KOPT-K1 (cell line): ENCODE results near the gene ALDH18A1.
"Not testable (repeated sequence)": the region's sequence is repeated elsewhere in the genome, so short reads cannot be mapped to it uniquely, and the experiment has no call there.

ENCODE experiments used
- H3K27ac ChIP-seq: fragments of 200-600 bp; sonication (generic); 2 replicates; pipeline ENCODE4 v1.5.1; 2016; ENCODE audit warnings: antibody characterized with exemption, mild to moderate bottlenecking, low read depth, low read length; ENCODE audit not compliant: poor library complexity, severe bottlenecking
- H3K36me3 ChIP-seq: fragments of 200-600 bp; sonication (generic); 2 replicates; pipeline ENCODE4 v1.5.1; 2017; ENCODE audit warnings: antibody characterized with exemption, mild to moderate bottlenecking, low read length, moderate library complexity; ENCODE audit not compliant: insufficient read depth
- H3K9me3 ChIP-seq: fragments of 200-600 bp; sonication (generic); 2 replicates; pipeline ENCODE4 v1.5.1; 2017; ENCODE audit warnings: antibody characterized with exemption, low read length, mild to moderate bottlenecking; ENCODE audit not compliant: insufficient read depth, poor library complexity, severe bottlenecking

The ALDH18A1 gene

DNA sequence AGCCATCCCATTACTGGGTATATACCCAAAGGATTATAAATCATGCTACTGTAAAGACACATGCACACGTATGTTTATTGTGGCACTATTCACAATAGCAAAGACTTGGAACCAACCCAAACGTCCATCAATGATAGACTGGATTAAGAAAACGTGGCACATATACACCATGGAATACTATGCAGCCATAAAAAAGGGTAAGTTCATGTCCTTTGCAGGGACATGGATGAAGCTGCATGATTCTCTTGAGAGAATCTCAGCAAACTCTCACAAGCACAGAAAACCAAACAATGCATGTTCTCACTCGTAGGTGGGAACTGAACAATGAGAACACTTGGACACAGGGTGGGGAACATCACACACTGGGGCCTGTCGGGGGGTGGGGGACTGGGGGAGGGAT is 36.1 kb downstream of the ALDH18A1 start:
- H3K36me3 ChIP-seq = peaks cover 89% of the 10 kb centered on the region
- H3K9me3 ChIP-seq, H3K27ac ChIP-seq: not testable (repeated sequence)

DNA sequence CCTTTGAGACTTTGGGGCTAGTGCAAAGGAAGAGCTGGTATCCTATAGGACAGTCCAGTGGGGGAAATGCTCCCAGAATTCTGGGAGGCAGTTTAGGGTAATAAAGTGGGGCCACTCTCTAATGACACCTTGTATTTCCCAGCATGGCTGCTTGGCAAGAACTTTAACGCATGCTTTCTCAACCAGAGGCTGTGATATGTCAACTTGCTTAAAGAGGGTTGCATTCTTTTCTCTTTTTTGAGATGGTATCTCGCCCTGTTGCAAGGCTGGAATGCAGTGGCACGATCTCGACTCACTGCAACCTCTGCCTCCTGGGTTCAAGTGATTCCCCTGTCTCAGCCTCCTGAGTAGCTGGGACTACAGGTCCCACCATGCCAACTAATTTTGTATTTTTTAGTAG is 38.4 kb downstream of the ALDH18A1 start:
- Histone ChIP-seq H3K36me3 (peaks cover 89% of the 10 kb centered on the region), H3K27ac (no peak overlapping the region), H3K9me3 (no peaks in the 10 kb centered on the region)

DNA sequence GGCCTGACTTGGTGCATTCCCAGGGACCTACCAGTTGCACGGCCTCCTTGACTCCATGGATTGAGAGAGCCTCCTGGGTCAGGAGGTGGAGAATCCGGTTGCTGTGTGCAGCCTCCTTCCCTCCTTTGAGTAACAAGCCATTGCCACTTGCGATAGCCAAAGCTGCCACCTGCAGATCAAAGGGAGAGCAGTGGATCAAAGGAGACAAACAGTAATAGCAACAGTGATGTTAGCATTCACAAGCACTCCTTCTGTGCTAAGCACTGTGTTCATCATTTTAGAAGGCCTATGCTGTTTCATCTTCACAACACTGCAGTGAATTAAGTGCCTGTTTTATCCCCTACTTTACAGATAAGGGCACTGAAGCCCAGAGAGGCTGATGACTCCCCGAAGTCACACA is 40.1 kb downstream of the ALDH18A1 start:
- no peak overlapping the region for H3K27ac ChIP-seq
- H3K9me3 ChIP-seq = no peaks in the 10 kb centered on the region
- peaks cover 91% of the 10 kb centered on the region for H3K36me3 ChIP-seq

DNA sequence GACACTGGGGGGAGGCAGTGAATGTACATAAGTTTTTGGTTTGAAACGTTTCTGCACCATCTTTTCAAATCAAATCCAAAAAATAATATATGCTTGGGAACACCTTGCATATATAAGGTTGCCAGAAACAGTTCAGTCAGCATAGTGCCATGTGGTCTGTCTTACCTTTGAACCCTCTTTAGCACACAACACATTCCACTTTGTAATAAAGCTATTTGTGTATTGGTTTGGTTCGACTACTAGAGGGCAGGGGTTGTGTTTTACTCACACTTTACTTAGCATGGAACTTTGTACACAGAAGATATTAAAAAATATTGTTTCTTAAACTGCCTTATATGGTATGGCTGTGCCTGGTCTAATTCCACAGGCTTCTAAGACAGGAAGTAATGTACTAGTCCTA is 43.2 kb downstream of the ALDH18A1 start:
- Histone ChIP-seq H3K36me3 (peaks cover 100% of the 10 kb centered on the region), H3K27ac (no peak overlapping the region), H3K9me3 (no peaks in the 10 kb centered on the region)

DNA sequence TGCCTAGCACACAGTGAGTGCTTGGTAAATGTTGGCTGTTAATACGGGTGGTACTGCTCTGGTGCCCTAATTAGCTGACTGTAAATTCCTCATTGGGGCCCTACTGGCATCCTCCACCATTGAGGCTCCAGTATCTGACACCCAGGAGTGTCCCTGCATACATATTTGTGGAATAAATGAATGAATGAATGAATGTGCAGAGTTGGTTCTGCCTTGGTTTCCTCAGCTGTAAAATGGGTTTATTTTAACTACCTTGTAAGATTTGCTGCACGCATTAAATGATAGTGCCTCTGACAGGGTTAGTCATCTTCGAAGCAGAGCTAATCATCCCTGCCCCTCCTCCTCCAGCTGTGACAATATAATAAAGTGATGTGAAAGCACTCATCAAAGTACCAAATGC is 45.8 kb downstream of the ALDH18A1 start:
- no peaks in the 10 kb centered on the region for H3K9me3 ChIP-seq
- no peak overlapping the region for H3K27ac ChIP-seq
- H3K36me3 ChIP-seq = peaks cover 99% of the 10 kb centered on the region

DNA sequence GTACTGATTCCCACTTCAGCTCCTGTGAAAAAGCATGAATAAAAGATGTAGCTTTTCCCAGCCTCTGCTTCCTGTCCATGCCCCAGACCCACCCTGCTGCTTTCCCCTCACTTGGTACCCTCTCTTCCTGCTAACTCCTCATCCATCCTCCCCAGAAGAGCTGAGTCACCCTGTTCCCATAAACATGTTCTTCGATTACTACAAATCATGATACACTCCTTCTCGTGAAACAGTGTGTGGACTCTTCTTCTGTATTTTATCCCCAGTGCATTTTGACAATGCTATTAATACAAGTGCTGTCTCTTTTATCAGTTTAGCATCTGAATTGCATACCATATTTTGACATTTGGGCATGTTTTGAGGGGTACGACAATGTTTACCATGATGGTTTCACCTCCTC is 49.6 kb downstream of the ALDH18A1 start:
- no peaks in the 10 kb centered on the region for H3K9me3 ChIP-seq
- H3K27ac ChIP-seq = no peak overlapping the region
- peaks cover 75% of the 10 kb centered on the region for H3K36me3 ChIP-seq

DNA sequence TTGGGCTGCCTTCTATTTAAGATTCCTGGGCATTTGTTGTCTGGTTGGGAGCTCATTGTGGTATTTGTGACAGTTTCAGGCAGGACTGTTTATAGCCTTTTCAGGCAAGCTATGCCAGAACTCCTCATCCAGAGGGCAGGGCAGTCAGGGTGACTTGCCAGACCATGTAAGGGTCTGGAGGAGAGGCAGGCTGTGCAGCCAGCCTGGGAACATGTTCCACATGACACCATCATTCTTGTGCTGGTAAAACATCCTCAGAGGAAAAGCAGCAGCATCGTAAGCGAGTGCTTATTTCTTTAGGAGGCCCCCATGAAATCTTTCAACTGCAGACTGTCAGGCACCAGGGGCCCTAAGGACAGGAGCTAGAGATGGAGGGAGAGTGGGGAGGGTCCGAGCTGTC is 51.3 kb downstream of the ALDH18A1 start:
- no peak overlapping the region for H3K27ac ChIP-seq
- no peaks in the 10 kb centered on the region for H3K9me3 ChIP-seq
- peaks cover 58% of the 10 kb centered on the region for H3K36me3 ChIP-seq

DNA sequence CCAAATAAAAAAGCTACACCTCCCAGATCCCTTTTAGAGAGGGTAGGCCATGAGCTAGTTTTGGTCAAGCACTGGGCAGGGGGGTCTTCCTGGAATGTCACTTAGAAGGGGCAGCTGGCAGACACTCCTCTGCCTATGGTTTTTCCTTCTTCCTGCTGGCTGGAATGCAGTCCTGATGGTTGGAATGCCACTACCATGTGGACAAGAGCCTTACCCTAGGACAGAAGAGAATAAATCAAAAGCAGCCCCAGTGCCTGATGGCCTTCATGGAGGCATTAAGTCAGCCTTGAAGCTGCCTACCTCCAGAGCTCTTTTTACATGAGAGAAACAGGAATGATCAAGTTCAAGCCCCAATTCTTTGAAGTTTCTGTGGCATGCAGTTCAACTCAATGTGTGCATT is 51.9 kb downstream of the ALDH18A1 start:
- H3K9me3 ChIP-seq = no peaks in the 10 kb centered on the region
- H3K27ac ChIP-seq = no peak overlapping the region
- H3K36me3 ChIP-seq = peaks cover 52% of the 10 kb centered on the region

DNA sequence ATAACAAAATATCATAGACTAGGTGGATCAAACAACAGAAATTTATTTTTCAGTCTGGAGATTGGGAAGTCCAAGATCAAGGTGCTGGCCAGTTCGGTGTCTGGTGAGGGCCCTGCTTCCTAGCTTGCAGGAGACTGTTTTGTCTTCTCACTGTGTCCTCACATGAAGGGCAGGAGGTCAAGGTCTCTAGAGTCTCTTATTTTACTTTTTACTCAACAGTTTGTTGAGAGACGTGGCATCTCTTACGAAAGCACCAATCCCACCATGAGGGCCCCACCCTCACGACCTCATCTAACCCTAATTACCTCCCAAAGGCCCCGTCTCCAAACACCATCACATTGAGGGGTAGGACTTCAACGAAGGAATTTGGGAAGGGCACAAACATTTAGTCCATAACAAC is 54.1 kb downstream of the ALDH18A1 start:
- Histone ChIP-seq H3K36me3 (peaks cover 30% of the 10 kb centered on the region), H3K9me3 (no peaks in the 10 kb centered on the region), H3K27ac (no peak overlapping the region)

DNA sequence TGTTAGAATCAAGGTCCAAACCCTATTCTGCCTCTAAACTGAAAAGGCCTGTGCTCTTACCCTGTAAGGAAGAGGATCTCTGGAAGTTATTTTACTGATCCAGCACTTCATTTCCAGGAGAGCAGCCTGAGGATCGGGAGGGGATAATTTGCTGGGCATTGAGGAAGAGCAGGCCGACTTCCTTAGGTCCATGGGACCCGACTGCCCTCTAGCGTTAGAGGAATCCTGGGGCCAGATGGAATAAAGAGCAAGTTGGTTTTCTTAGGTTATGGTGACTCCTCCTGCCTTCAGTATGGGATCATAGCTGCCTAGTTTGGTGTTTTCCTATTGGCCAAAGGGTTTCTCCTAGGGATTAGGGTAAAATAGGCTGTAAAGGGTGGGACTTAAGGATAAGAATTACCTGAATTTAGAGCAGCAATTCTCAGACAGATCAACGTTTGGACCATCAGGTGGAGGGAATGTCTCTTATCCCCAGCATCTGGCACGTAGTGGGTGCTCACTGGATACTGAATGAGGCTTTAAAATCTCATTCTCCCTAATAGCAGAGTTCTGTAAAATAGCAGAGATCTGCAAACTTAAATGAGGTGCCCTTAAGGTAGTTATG is 55.3 kb downstream of the ALDH18A1 start:
- Histone ChIP-seq H3K27ac (no peak overlapping the region), H3K9me3 (no peaks in the 10 kb centered on the region), H3K36me3 (peaks cover 18% of the 10 kb centered on the region)

DNA sequence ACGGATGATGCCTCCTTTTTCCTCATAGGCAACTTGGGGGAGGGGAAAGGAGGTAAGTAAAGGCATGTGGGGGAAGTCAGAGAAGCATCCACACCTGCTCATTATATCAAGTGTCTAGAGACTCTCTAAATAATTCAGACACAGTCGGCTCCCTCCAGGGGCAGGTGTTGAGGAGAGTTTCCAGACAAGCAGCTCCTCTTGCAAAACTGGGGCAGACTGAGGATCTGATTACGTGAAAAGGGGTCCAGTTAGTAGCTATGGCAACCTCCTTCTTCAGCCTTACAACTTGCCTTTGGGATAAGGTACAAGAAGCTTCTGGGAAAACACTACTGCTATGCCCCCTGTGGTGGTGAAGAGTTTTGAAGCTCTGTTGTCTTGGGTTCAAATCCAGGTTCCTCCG is 56.4 kb downstream of the ALDH18A1 start:
- Histone ChIP-seq H3K27ac (no peak overlapping the region), H3K36me3 (peaks cover 9% of the 10 kb centered on the region), H3K9me3 (no peaks in the 10 kb centered on the region)

DNA sequence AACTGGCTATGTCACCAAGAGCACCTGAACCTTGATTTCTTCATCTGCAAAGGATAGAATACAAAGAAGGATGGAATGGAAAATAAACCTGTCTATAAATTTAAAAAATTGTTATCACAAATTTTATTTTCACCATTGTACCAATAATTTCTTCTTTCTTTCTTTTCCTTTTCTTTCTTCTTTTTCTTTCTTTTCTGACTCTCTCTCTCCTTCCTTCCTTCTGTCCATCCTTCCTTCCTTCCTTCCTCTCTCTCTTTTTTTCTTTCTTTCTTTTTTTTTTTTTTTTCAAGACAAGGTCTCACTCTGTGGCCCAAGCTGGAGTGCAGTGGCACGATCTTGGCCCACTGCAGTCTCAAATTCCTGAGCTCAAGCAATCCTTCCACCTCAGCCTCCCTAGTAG is 58.7 kb downstream of the ALDH18A1 start:
- H3K27ac ChIP-seq = no peak overlapping the region
- H3K9me3 ChIP-seq = no peaks in the 10 kb centered on the region
- no peaks in the 10 kb centered on the region for H3K36me3 ChIP-seq

DNA sequence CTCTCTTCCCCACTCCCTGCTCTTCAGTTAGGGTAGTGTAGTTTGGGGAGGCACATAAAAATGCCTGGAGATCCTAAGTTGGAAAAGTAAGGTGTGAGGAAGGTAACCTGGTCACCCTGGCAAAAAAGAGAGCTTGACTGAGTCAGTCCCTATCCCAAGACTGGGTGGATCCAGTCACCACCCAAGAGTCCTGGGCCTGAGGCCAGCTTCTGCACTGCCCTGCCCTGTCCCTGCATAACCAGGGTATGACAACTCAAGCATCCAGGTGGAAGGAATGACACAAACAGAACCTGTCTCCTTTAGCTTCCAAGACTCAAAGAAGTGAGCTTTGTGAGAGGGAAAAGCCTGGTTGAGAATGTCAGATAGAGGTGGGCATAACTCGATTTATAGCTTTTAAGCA is 68.5 kb downstream of the ALDH18A1 start:
- H3K27ac ChIP-seq = no peak overlapping the region
- no peaks in the 10 kb centered on the region for H3K9me3 ChIP-seq
- no peaks in the 10 kb centered on the region for H3K36me3 ChIP-seq

DNA sequence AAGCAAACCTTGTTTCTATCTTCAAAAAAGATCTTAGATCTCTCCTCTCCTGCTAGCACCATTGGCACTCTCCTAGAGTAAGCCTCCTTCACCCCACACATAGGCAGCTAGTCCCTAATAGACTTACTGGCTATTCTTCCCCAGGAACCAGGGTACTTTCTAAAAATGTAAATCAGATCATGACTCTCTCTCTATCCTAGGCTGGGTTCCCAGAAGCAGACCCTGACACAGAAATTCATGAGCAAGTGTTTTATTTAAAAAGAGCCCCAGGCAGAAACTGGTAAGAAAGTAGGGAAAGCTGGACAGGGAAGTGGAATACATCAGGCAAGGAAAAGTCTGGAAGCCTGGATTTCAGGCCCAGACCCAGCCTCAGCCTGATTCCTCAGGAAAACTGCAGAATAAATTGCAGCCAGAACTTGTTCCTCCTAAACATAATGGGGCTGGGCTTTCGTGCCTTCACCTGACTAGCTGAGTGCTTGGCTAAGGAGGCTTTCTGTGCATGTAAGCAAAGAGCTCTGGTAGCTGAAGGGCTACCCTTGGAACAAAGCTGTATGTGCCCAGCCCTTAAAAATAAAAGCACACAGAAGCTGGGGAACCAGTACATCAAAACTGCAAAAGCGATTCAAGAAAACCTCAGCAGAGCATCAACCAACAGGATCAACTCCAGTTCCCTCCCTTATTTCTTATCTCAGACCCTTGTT is 76.5 kb downstream of the ALDH18A1 start:
- Histone ChIP-seq H3K9me3 (no peaks in the 10 kb centered on the region), H3K27ac (no peak overlapping the region), H3K36me3 (no peaks in the 10 kb centered on the region)

DNA sequence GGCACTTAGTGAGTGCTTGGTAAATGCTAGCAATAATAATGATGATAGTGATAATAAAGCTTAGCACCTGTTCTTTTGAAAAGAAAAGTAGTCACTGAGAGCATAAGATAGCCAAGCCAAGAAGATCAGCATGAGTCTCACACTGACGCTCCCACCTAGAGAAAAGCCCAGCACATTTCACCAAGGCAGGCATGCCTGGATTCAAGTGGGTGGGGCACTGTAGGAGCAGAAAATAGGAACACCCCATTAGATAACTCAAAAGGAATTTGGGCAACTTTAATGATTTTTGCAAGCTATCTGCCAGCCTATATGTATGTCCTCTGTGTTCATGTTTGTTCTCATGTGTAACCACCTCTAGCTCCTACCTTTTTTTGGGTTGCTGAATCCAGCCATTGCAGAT is 77.2 kb downstream of the ALDH18A1 start:
- H3K27ac ChIP-seq = no peak overlapping the region
- H3K36me3 ChIP-seq = no peaks in the 10 kb centered on the region
- H3K9me3 ChIP-seq = no peaks in the 10 kb centered on the region

DNA sequence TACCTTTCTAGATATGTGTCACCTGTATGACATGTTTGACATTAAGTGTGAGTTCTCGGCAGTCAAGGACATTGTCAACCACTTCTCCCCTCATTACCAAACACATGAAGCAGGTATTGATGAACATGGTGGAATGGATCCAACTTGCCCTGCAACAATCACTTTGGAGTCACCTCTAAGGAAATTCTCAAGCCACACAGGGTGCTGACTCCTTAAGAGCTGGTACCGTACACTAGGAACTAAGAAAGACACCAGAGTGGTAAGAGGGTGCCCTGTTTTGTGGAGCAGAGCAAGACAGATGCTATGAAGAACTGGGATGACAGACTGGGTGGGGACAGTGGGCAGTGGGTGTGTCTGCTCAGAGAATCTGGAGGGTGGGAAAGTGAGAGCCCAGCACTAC is 77.9 kb downstream of the ALDH18A1 start:
- Histone ChIP-seq H3K36me3 (no peaks in the 10 kb centered on the region), H3K9me3 (no peaks in the 10 kb centered on the region), H3K27ac (no peak overlapping the region)
